GM12875 (cell line): Measurements from ENCODE around the gene HOXD10.

Experiments
- H3K4me3 ChIP-seq: one replicate; pipeline ENCODE4 v1.5.1; 2011; ENCODE audit warnings: low read depth, low read length, control low read depth
- TF ChIP-seq, protein P1 (sequence below): IDR thresholded peaks from 2 replicates; pipeline ENCODE4 v1.5.1; 2011; ENCODE audit warnings: low read depth, mild to moderate bottlenecking, control low read depth, inconsistent platforms, low read length, moderate library complexity, borderline replicate concordance; ENCODE audit not compliant: insufficient read depth

Gene HOXD10

DNA sequence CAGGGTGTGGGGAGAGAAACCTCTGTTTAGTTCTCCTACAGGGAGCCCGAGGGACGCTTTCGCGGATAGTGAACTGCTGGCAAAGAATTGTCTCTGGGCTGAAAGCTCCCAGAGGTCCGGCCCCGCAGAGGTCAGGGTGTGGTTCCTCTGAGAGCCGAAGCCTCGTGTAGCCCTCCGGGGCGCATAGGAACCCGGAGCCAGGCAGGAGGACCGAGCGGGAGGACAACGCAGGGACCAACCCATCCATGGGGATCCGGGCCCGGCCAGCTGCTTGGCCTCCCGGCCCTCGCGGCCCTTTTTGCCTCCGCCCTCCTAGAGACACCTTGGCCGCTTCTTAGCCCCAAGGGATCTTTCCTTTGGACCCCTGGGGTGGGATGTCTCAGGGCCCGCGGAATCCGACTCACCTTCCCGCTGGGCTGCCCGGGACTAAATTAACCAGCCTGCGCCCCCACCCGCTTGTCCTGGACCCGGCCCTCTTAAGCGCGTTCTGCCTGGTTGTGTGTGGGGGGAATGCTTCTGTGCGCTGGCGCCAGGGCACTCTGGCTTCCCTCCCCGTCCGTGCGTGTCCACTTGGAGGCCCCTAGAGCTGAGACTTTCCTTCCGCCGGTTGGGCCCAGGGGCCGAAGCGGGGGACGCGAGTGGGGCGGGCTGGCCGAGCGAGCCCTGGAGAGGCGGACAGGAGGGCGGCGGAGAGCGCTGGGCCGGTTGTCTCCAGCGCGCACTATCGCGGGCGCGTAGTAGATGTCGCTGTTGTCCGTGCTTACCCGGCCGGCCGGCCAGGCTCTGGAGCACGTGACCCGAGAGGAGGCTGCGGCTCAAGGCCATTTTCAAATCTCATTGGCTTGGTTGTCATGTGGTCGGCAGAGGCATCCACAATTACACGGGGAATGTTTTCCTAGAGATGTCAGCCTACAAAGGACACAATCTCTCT, at the start of gene HOXD10:
Gene HOXD10, plus strand, starts transcription at position 896 of the 931 bp plus-strand sequence. CDS start 56 bp downstream, outside the sequence.
- H3K4me3 ChIP-seq = no peak within 1 kb of the TSS
- TF ChIP-seq, protein P1, sequence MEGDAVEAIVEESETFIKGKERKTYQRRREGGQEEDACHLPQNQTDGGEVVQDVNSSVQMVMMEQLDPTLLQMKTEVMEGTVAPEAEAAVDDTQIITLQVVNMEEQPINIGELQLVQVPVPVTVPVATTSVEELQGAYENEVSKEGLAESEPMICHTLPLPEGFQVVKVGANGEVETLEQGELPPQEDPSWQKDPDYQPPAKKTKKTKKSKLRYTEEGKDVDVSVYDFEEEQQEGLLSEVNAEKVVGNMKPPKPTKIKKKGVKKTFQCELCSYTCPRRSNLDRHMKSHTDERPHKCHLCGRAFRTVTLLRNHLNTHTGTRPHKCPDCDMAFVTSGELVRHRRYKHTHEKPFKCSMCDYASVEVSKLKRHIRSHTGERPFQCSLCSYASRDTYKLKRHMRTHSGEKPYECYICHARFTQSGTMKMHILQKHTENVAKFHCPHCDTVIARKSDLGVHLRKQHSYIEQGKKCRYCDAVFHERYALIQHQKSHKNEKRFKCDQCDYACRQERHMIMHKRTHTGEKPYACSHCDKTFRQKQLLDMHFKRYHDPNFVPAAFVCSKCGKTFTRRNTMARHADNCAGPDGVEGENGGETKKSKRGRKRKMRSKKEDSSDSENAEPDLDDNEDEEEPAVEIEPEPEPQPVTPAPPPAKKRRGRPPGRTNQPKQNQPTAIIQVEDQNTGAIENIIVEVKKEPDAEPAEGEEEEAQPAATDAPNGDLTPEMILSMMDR = no peak

DNA sequence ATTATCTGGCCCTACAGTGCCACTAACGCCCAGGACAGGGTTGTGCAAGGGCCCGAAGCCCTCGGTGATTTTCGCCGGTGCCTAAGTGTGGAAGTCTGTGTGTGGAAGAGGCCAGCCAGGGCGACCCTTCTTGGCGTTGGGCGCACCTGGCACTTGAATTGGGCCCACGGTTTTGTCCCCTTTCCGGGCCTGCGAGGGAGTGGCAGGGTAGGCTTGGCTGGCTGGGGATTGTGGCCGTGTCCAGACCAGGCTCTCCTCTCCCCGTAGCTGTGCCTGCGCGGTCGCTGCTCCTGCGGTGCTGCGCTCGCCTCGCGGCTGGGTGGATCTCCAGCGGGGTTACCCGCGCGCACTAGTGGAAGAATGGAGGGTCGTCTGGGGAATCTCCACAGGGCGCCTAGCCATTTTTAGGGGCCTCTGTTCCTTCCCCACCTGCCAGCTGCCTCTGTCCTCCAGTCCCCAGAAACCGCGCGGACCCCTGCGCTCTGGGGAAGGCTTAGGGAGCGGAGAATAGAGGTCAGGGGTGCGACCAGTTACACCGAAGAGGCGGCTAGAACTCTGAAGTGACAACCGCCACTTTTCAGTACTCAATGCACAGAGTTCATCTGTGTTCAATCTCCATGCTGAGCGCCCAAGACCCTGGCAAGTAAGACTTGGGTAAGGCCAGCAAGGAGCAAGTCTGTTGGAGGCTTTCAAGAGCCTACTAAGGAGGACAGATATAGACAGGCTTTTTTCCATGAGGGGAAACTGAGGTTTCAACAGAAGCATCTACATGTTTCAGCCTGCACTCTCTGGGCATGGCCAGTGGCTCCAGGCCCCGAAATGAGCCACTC, 48.8 kb upstream of the HOXD10 start:
- TF ChIP-seq, protein P1 = no peak
- no peak overlapping the region for H3K4me3 ChIP-seq

- TF ChIP-seq, protein P1 = no peak
- H3K4me3 ChIP-seq = no peak overlapping the region
Measured at GRCh38 chr2:176068419-176068832, 48.2 kb upstream of the HOXD10 start.

GRCh38 chr2:176071330-176072291, 45.0 kb upstream of the HOXD10 start:
- no peak overlapping the region for H3K4me3 ChIP-seq
- TF ChIP-seq, protein P1 = no peak

DNA sequence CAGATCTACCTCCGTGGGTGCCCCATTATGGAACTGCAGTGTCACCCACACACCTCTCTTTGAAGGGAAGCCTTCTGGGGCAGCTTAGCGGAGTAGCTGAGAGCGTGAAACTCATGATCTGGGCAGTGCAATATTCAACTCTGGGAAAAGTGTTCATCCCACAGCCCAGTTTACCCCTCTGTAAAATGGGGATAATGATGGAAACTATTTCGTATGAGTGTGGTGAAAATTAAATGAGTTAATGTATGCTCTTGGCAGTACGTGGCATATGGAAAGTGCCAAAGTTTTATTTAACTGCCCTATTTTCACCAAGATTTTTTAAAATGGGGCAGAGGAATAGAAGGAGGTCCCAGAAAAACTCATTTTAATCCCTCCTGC, 44.3 kb upstream of the HOXD10 start:
- TF ChIP-seq, protein P1 = no peak
- H3K4me3 ChIP-seq = no peak overlapping the region

DNA sequence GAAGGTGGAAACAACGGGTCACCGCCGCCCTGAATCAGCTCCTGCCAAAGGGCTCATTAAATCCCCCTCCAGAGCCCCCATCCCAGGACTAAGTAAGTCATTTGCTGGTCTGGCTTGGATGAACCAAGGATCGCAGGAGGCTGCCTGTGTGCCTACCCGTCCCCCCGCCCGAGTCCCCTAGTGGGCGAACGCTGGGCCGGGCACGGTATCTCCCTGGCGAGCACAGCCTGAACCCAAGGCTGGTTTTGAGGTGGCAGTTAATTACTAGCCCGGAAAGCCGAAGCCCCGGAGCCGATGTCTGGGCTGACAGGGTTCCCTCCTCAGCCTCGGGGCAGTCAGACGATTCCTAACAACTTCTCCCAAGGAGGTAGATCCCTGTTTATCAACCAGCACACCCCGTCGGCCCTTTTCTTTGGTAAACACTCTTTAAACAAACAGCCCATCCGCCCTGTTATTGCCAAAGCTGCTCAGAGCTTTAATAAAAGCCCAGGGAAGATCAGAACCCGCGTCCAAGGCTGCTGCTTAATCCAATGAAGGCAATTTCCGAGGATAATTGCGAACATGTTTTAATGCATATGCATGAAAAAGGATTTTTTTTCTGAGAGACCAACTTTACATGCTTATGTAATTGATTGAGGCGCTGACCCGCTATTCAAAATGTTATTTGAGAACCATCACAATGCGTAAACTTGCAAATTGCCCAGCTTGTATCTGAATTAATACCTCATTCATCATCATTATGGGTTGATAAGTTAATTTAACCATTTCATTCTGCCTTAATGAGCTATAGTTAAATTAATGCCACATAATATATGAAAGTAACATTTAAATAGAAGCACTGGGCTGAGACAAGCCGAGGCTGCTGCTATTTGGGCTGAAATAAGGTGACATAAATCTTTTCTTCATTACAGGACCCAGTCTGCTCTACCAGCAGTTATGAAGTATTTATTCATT, 43.4 kb upstream of the HOXD10 start:
- TF ChIP-seq, protein P1 = no peak
- no peak overlapping the region for H3K4me3 ChIP-seq
